Measurements from ENCODE around the gene PNO1. TPM values are rescaled to one million over a fixed set of nuclear protein-coding genes. Genes with fewer than 3 reads are reported as not detected.
"Not testable (repeated sequence)": the region's sequence is repeated elsewhere in the genome, so short reads cannot be mapped to it uniquely, and the experiment has no call there.

The PNO1 gene
- polyA plus RNA-seq (ENCODE audit: insufficient read length in 4 of 4): 10 to 100 TPM; 16.3 to 18.7 (median 17.0) TPM

DNA sequence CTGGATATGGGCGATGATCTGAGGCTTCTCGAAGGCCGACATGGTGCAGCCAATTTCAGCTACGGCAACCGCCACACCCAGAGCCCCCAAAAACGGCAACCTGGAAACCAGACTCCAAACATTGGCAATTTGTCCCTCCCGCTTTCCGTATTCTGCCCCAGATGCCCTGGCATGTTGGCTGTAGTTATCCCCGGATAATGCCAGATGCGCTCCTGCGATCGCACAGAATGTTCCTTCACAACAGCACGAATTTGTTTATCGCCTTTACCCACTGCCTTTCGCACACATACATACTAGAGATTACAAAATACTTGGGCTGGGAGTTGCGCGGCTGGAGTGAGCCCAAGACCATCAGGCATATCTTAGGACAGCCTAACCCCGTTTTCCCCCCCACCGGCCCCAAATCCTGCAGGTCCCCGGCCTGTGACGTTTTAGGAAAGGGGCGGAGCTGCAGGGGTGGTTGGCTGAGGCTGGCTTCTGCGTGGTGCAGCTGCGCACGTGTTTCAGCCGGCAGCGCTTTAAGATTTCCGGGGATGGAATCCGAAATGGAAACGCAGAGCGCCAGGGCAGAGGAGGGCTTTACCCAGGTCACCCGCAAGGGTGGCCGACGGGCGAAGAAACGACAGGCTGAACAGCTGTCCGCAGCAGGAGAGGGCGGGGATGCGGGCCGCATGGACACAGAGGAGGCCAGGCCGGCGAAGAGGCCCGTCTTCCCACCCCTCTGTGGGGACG, at the start of gene PNO1:
Gene PNO1, plus strand, starts transcription at position 487 of the 732 bp plus-strand sequence. Its CDS starts 47 bp downstream, at position 534.
- DNase-seq (ENCODE audit: low read depth in 4 of 4, low spot score in 3 of 4): peak; percentile 93 to 96 (median 96)

DNA sequence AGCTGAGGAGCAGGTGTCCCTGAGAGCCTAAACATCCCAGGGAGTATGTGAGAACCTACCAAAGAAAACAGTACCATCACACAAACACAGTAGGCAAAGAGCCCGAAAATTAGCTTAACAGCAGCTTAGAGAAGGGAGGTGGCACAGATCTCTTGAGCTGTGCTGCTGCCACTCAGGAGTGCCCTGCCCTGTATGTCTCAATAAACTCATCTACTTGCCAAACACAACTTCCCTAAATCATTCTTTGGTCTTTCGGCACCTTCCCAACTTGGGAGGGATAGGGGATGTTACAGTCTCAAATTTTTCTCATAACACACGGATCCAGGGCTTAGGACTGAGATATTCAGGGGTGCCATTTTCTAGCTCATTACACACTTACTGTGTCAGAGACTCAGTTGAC, 49.6 kb upstream of the PNO1 start:
- no peak for DNase-seq (ENCODE audit: low read depth in 4 of 4, low spot score in 3 of 4)

DNA sequence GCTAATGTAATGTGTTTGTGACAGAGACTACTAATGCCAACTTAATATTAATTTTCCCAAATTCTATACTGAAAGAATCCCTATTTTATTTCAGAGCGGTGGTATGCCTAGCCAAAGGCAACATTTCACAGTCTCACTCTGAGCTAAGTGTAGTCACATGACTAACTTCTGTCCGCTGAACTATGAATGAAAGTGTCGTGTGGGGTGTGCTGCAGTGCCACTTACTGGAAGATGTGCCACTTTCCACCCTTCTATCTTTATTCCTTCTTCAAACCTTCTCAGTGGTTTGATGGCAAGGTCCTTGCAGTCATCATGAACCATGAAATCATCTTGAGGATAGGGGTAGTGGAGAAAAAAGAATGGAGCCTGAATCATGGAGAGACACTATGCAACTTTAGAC, 47.6 kb upstream of the PNO1 start:
- DNase-seq (ENCODE audit: low read depth in 4 of 4, low spot score in 3 of 4): no peak

DNA sequence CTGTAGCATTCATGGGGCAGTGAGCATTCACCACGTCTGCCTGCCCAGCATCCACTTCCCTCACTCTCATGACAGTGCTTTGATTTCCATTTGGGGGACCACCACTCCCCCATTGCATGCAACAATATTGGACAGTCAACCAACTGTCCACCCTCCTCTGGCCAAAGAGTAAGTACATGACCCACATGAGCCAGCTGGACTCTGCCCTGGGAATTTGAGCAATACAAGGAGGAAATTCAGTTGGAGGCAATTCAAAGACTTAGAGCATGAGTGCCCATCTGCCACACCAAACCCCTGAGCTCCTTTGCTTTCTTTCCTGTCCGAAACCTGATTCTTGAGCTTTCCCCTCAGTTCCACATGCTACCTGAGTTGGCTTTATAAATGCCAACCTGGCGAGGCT, 41.7 kb upstream of the PNO1 start:
- DNase-seq (ENCODE audit: low read depth in 4 of 4, low spot score in 3 of 4): no peak

DNA sequence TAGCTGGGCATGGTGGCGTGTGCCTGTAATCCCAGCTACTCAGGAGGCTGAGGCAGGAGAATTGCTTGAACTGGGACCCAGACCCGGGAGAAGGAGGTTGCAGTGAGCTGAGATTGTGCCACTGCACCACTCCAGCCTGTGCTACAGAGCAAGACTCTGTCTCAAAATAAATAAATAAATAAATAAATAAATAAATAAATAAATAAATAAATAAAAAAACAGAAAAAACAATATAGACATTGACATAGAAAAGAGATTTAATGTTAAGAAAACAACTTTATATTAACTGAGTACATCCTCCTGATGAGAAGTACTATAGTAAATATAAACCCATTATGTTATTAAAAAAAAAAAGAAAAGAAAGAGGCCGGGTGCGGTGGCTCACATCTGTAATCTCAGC, 39.8 kb upstream of the PNO1 start:
- DNase-seq (ENCODE audit: low read depth in 4 of 4, low spot score in 3 of 4): not testable (repeated sequence)

DNA sequence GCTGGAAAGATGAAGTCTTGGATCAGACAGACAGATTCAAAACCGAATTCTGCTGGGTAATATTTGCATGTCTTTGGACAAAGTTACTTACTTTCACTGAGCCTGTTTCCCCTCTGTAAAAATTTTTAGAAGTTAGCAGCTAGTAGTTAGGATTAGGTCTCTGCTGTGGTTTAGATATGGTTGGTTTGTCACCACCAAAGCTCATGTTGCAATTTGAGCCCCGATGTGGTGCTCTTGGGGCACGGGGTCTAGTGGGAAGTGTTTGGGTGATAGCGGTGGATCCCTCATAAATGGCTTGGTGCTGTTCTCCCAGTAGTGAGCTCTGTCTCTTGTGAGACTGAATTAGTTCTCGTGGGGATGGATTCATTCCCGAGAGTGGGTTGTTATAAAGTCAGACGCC, 38.9 kb upstream of the PNO1 start:
- no peak for DNase-seq (ENCODE audit: low read depth in 4 of 4, low spot score in 3 of 4)

DNA sequence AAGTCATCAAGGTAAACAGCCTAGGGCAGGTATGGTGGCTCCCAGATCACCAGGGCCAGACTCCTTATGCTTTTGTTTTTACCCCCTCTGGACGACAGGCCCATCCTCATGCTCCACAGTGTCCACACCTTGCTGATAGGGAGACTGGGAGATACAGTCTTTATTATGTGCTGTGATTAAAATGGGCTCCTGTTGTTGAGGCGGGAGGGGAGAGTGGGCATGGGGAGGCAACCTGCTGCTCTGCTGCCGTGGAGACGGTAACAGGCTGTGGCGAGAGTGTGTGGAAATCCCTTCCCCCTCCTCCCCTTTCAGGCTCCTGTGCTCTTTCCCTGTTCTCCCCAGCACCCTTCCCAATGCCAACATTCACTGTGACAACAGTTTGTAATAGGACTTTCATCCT, 38.2 kb upstream of the PNO1 start:
- no peak for DNase-seq (ENCODE audit: low read depth in 4 of 4, low spot score in 3 of 4)

DNA sequence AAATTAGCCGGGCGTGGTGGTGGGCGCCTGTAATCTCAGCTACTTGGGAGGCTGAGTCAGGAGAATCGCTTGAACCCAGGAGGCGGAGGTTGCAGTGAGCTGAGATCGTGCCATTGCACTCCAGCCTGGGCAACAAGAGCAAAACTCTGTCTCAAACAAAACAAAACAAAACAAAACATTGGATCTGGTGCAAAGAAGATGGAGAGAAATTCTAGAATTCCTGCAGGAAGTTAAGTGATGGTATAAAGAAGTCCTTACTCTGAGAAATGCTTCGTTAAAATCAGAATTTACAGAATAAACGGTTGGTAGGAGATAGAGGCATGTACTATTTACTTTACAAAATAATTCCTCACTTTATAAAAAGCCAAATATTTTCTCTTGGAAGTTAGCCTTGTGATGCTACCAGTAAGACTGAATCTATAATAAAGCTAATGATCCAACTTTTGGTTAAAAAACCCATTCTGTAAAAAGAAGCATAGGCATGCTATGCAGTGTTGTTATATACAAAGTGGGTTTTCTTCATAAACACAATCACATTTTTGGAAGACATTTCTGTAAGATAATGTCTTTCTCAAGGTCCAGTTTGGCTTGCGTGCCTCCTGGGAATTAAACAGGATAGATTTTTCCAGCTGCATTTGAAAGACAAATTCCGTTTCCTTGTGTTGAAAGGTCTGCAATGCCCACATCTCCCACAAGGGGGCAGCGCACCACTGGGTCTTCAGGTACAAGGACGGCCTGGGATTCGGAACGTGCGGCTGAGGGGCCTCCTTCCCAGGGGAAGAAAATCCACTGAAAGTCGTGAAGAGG, 35.6 kb upstream of the PNO1 start:
- DNase-seq (ENCODE audit: low read depth in 4 of 4, low spot score in 3 of 4): peak; percentile 69 to 80 (median 76)

DNA sequence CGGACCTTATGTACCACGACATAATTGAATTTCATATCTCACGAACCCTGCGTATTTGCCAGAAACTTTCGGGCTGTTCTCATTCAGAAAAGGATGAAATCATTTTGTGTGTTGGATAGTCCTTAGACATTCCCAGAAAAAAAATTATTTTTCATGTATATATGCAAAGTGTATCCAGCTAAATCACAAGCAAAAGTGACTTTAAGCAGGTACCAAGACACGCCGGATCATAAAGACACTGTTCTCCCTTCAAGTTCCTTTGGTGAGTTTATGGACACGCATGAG, 35.1 kb upstream of the PNO1 start:
- DNase-seq (ENCODE audit: low read depth in 4 of 4, low spot score in 3 of 4): no peak

DNA sequence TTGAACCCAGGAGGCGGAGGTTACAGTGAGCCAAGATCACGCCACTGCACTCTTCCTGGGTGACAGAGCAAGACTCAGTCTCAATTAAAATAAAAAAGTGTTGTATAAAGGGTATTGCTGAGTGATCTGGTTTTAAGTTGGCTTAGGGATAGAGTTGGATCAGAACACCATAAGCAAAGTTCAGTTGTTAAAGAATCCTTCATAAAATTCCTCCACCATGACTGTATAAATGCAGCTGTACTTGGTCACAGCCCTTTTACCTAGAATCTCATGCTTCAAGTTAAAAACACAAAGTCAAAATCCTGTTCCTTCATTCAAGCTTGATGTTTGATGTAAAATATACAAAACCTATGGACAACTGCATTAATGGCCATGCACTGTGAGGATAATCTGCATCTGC, 33.4 kb upstream of the PNO1 start:
- no peak for DNase-seq (ENCODE audit: low read depth in 4 of 4, low spot score in 3 of 4)

DNA sequence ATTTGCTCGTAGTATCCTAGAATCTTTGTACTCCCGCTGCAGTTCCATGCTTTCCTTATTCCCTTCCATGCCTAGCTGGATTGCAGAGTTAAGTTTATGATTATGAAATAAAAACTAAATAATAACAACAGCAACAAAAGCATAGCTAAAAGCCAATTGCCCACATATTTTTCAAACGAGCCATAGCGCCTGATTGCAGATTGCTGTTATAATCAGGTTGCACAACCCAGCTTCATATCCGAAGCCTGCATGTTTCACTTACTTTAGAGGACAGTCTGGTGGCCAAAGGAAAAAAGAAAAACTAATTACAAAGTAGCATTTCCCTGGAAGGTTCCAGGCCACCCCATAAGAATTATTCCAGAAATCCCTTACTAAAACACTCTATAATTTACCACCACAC, 31.9 kb upstream of the PNO1 start:
- no peak for DNase-seq (ENCODE audit: low read depth in 4 of 4, low spot score in 3 of 4)

DNA sequence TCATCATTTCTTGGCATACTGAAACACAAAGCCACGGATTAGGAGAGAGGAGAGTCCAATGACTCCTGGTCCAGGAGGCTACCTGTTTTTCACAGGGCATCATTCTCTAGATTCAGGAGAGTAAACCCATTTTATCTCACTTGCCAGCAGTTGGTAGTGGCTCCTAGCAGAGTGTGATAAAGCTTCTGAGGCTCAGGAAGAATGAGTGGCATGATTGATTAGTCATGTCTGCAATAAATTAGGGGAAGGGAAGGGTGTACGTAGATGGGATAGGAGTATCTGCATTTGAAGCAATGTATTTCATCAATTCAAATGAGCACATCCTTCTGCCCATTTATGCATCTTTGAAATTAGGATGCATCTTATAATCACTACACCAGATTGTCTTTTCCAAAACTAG, 31.1 kb upstream of the PNO1 start:
- DNase-seq (ENCODE audit: low read depth in 4 of 4, low spot score in 3 of 4): no peak

DNA sequence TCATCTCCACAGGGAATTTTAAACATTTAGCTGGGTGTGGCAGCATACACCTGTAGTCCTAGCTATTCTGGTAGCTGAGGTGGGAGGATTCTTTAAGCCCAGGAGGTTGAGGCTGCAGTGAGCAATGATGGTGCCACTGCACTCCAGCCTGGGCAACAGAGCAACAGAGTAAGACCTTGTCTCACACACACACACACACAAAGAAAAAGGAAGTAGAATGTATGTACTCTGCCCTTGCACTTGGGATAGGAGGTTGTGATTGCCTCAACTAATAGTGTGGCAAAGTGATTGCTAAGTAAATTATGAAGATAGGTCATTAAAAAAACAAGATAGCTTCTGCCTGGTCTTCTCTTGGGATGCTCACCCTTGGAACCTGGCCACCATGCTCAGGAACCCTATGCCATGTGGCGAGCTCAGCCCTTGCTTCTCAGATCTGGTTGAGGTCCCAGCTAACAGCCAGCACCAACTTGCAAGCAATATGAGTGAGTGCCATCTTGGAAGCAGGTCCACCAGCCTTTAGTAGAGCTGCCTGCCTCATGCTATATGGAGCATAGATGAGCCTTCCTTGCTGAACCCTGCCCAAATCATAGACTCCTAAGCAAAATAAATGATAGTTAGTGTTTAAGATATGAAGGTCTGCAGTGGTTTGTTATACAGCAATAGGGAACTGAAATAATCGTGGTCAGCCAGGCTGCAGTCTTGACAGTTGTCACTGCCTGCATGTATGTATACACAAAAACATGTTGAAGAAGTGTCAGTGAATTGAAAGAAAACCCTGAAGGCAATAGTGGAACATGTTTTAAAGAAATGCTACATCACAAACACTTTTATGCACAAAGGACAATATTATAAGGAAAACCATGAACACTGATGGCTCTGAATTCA, 30.1 kb upstream of the PNO1 start:
- no peak for DNase-seq (ENCODE audit: low read depth in 4 of 4, low spot score in 3 of 4)

DNA sequence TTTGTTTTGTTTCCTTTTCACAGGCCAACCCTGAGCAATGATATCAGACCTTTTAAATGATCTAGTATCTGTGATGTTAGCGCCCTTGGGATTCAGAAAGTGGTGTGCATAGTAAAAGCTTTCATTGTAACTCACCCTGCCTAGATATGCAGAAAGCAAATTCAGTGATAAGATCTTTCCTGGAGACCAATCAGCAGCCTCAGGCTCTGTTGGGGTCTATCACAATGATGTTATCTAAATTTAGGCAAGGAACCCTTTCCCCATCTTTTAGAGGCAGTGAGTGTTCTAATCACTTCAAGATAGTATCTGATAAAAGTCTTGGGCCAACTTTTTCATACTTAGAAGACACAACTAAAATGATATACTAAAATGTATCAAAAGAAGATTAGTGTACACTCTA, 23.6 kb upstream of the PNO1 start:
- DNase-seq (ENCODE audit: low read depth in 4 of 4, low spot score in 3 of 4): no peak

DNA sequence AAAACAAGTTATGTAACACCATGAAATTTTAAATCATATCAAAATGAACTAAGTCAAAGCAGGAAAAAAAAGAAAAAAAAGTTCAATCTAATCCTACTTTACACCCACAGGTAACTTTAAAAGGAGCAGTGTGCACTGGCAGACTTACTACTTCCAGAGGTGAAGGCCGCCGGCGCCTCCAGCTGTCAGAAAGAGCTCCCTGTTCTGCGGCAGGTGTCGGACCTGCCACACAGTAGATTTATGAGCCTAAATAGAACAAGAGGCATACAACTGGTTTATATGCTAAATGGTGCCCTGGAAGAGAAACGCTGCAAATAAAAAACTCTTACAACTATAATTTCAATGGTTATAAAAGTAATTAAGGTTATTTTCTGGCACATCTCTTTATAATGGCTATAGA, 23.1 kb upstream of the PNO1 start:
- no peak for DNase-seq (ENCODE audit: low read depth in 4 of 4, low spot score in 3 of 4)

DNA sequence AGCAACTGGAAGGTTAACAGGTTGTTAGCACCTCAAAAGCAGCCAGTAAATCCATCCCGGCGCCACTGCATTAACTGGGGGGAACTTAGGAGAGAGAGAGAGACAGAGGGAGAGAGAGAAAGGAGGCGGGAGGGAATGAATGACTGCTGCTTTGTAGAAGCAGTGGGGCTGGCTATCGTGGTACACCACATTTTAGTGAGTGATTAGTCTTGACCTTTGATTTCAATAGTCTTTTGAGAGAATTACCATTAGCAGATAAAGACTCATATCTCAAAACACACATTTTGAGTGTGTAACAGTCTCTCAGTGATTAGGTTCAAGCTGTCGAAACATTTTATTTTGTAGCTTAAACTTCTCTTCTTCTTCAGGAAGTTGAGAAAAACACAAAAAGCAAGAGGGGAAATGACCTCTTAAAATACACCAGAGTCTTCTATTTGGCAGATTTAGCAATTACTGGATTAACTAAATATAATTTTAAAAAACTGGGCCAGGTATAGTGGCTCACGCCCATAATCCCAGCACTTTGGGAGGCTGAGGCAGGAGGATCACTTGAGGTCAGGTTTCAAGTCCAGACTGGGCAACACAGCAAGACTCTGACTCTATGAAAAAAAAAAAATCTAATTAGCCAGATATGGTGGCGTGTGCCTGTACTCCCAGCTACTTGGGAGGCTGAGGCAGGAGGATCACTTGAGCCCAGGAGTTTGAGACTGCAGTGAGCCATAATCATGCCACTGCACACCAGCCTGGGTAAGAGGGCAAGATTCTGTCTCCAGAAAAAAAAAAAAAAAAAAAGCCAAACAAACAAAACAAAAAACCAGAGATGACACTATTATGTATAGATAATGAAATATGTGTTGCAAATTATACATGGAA, 22.0 kb upstream of the PNO1 start:
- no peak for DNase-seq (ENCODE audit: low read depth in 4 of 4, low spot score in 3 of 4)

DNA sequence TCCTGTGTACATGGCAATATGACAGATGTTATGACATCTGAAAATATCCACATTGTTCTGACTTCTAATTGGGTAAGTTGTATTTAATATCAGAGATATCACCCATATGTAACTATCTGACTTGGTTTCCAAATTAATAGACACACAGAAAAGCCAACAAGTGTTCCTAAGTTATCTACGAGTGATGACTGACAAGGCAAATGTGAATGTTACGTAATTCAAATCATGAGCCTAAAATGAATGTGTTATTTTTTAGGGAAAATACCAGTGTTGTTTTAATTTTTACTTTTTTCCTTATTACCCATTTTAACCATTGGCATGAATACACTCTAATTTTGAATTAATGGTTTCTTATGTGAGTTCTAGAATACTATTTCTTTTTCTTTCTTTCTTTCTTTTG, 15.8 kb upstream of the PNO1 start:
- DNase-seq (ENCODE audit: low read depth in 4 of 4, low spot score in 3 of 4): no peak

DNA sequence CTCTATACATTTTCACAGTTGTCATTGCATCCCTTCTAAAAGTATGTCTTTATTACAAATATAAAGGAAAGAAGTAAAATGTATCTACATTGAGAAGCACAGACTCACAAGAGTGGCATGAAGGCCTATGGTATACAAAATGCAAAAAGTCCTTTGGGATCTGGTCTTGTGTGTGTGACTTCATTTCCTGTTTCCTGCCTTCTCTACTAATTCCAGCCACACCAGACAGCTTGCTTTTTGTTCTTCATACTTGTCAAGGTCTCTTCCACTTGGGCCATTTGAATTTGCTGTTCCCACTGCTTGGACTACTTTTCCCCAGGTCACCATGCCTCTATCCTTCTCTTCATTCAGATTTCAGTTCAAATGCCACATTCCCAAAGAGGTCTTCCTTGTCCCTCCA, 6.7 kb upstream of the PNO1 start:
- DNase-seq (ENCODE audit: low read depth in 4 of 4, low spot score in 3 of 4): no peak

DNA sequence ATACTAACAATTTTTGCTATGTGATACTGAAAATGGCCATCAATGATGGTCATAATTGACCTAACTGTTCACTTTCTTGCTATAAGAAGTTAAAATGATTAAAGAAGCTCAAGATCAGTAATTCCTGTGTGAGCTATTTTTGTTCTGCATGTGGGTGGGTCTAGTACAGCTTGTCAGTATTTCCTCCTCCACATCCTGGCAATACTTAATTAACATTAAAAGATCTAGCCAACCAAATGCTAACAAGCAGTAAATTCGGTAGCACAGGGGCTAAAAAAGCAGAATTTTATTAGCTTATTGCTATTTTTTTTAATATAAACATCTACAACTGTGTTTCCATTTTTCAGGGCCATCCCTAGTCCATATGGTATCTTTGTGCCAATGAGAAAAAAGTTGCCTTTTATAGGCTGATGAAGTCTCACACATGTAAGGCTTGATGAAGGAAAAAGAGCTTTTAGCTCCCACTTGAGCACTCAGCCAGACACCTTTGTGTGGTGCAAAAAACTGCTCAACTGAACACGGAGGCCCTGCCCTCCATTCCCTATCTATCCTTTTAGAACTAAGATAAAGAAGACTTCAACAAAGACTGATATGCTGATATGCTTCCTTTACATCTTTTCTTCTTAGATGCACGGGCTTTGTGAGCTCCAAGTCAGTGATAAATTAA, 4.9 kb upstream of the PNO1 start:
- no peak for DNase-seq (ENCODE audit: low read depth in 4 of 4, low spot score in 3 of 4)

DNA sequence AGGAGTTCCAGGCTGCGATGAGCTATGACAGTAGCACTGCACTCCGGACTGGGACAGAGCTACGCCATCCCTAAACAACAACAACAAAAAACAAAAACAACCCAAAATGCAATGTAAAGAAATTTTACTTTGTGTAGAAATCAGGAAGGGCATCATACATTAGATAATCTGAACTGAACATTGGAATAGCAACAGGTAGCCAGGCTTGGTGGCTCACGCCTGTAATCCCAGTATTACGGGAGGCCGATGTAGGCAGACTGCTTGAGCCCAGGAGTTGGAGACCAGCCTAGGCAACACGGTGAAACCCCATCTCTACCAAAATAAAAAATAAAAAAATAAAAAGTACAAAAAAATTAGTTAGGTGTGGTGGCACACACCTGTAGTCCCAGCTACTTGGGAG, 2.1 kb upstream of the PNO1 start:
- DNase-seq (ENCODE audit: low read depth in 4 of 4, low spot score in 3 of 4): no peak

Data from right renal pelvis (tissue), 4 donors.